Small intestine (tissue), 7 donors: ENCODE results near the gene BCAS4. TPM values are rescaled to one million over a fixed set of nuclear protein-coding genes. Genes with fewer than 3 reads are reported as not detected.
A peak's percentile ranks its signal among the peaks of the same experiment; 100 is the strongest.
"Not testable (repeated sequence)": the region's sequence is repeated elsewhere in the genome, so short reads cannot be mapped to it uniquely, and the experiment has no call there.

Experiments used
- DNase-seq, 2 donors: peaks; one replicate each; pipeline versions ENCODE4 v3.0.0 to v3.0.0-alpha.2; 2013
- FAIRE-seq: peaks from 2 replicates; lab custom pipeline; 2012; peaks lifted over from hg19 to GRCh38; lab: Jason Lieb, UNC
- H3K27ac ChIP-seq, 3 donors: one replicate each; pipeline ENCODE4 v1.5.1; 2013; ENCODE audit warnings: low read length in 2 of 3, mild to moderate bottlenecking in 2 of 3, control low read depth in 1 of 3, inconsistent platforms in 1 of 3, low read depth in 1 of 3, moderate library complexity in 1 of 3
- H3K27me3 ChIP-seq, 3 donors: one replicate each; pipeline ENCODE4 v1.6.1; 2013; ENCODE audit warnings: low read length in 3 of 3, inconsistent platforms in 1 of 3; ENCODE audit not compliant: control insufficient read depth in 3 of 3, insufficient read depth in 3 of 3
- H3K36me3 ChIP-seq, 3 donors: one replicate each; pipeline ENCODE4 v1.6.1; 2013; ENCODE audit warnings: low read length in 3 of 3, inconsistent platforms in 1 of 3, low read depth in 1 of 3, mild to moderate bottlenecking in 1 of 3, moderate library complexity in 1 of 3; ENCODE audit not compliant: control insufficient read depth in 3 of 3, insufficient read depth in 2 of 3
- H3K4me1 ChIP-seq, 3 donors: one replicate each; pipeline ENCODE4 v1.6.1; 2013; ENCODE audit warnings: low read length in 2 of 3, inconsistent platforms in 1 of 3, low read depth in 1 of 3, mild to moderate bottlenecking in 1 of 3, moderate library complexity in 1 of 3; ENCODE audit not compliant: control insufficient read depth in 3 of 3, insufficient read depth in 2 of 3
- H3K4me3 ChIP-seq, 3 donors: one replicate each; pipeline ENCODE4 v1.5.1; 2013; ENCODE audit warnings: low read length in 3 of 3, control low read depth in 1 of 3, inconsistent platforms in 1 of 3, low read depth in 1 of 3, mild to moderate bottlenecking in 1 of 3, moderate library complexity in 1 of 3
- H3K9me3 ChIP-seq, 2 donors: one replicate each; pipeline ENCODE4 v1.6.1; 2013; ENCODE audit warnings: low read depth in 1 of 2, low read length in 1 of 2; ENCODE audit not compliant: control insufficient read depth in 2 of 2, insufficient read depth in 1 of 2
- WGBS, 3 donors: extraction: QIAGEN DNeasy Blood & Tissue Kit; methylation state at CpG; one replicate each; pipeline ENCODE4 v1.1.7; 2013; 5-methylcytosine and 5-hydroxymethylcytosine counted together
- polyA plus RNA-seq, 4 donors: library from polyadenylated mRNA; stranded (reverse) in 3 of 4; unstranded in 1 of 4; fragments of 200-250 nt in 3 of 4; fragments of 120-200 nt in 1 of 4; gene quantifications; one replicate each; pipeline versions ENCODE4 v1.2.1 to v1.2.3, GENCODE V29; 2013
- donor health status: healthy with polysubstance abuse.
- donor health status: control.
- donor health status: control.
- donor health status: Bipolar disorder and iron deficiency.
- donor health status: healthy.

BCAS4 gene
- polyA plus RNA-seq, 4 donors = 0.45 to 4.0 (median 1.5) TPM

DNA sequence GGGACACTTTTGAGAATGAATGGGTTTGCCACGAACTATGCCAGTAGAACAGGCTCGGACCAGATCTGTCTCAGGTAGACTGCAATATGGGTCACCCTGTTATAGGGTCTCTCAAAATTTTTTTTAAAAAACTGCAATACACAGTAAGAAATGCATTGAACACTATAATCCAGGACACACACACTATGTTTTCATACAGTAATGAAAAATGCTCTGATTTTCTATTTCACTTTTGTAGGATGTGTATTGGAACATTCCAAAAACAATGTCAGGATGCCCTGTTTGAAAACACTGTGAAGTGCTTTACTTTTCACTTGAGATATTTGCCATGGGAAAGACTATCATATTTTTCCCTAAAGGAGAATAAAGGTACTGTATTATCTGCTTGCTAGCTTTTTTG is 38.4 kb upstream of the BCAS4 start:
- H3K9me3 ChIP-seq = no peaks in the 10 kb centered on the region
- FAIRE-seq = no peak
- peaks cover 0 to 9% (median 0%) of the 10 kb centered on the region in 3 donors for H3K4me1 ChIP-seq
- DNase-seq = no peak
- no peaks in the 10 kb centered on the region for H3K27me3 ChIP-seq
- 84 to 91% (median 88%) methylated on average over 2 of the region's 2 CpGs for WGBS, 3 donors
- peaks cover 0 to 4% (median 0%) of the 10 kb centered on the region in 3 donors for H3K36me3 ChIP-seq
- H3K27ac ChIP-seq = no peak overlapping the region
- no peak overlapping the region for H3K4me3 ChIP-seq

DNA sequence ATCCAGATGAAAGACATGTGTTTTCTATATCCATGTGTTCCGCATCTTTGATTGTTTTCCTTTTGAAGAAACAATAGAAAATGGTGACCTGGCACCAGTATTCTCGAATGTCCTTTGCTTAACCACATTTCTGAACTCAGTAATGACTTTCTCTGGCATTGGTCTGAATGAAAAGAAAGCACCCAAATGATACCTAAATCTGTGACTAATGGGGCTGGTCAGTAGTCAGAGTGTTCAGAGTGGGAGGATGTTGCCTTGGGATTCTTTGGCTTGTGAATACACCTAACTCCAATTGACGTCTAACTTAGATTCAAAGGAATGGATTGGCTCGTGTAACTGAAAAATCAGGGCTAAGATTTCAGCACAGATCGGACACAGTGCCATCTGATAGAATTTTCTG is 36.4 kb upstream of the BCAS4 start:
- DNase-seq = no peak

GRCh38 chr20:50758992-50759391 is 35.9 kb upstream of the BCAS4 start:
- 94 to 100% (median 96%) methylated on average over 3 of the region's 3 CpGs for WGBS, 3 donors
- Histone ChIP-seq H3K9me3 (no peaks in the 10 kb centered on the region), H3K27me3 (no peaks in the 10 kb centered on the region), H3K36me3 (no peaks in the 10 kb centered on the region), H3K4me1 (peaks cover 0 to 25% (median 0%) of the 10 kb centered on the region in 3 donors), H3K27ac (no peak overlapping the region), H3K4me3 (no peak overlapping the region)
- DNase-seq (no peak), FAIRE-seq (no peak)

More for the DNA sequence above, 36.4 kb upstream of the BCAS4 start:
- Histone ChIP-seq H3K4me3 (no peak overlapping the region), H3K4me1 (peaks cover 0 to 20% (median 0%) of the 10 kb centered on the region in 3 donors), H3K36me3 (no peaks in the 10 kb centered on the region), H3K27ac (no peak overlapping the region), H3K9me3 (no peaks in the 10 kb centered on the region), H3K27me3 (no peaks in the 10 kb centered on the region)
- no peak for FAIRE-seq
- 87 to 89% (median 89%) methylated on average over 5 of the region's 5 CpGs for WGBS, 3 donors

GRCh38 chr20:50759678-50760077 is 35.2 kb upstream of the BCAS4 start:
- WGBS, 3 donors = 75 to 88% (median 87%) methylated on average over 5 of the region's 5 CpGs
- DNase-seq (no peak), FAIRE-seq (no peak)
- Histone ChIP-seq H3K4me3 (no peak overlapping the region), H3K27ac (no peak overlapping the region), H3K27me3 (no peaks in the 10 kb centered on the region), H3K4me1 (peaks cover 0 to 25% (median 0%) of the 10 kb centered on the region in 3 donors), H3K36me3 (no peaks in the 10 kb centered on the region), H3K9me3 (no peaks in the 10 kb centered on the region)

GRCh38 chr20:50762045-50762422 is 32.8 kb upstream of the BCAS4 start:
- Histone ChIP-seq H3K4me3 (no peak overlapping the region), H3K27ac (peak overlapping the region in 2 of 3 donors; percentile 52 to 67), H3K4me1 (peaks cover 0 to 27% (median 0%) of the 10 kb centered on the region in 3 donors), H3K9me3 (no peaks in the 10 kb centered on the region), H3K36me3 (no peaks in the 10 kb centered on the region), H3K27me3 (no peaks in the 10 kb centered on the region)
- FAIRE-seq (no peak), DNase-seq (no peak)
- WGBS, 3 donors = 27 to 47% (median 33%) methylated on average over 6 of the region's 6 CpGs

GRCh38 chr20:50762435-50763220 is 32.2 kb upstream of the BCAS4 start:
- H3K27me3 ChIP-seq = no peaks in the 10 kb centered on the region
- 41 to 54% (median 49%) methylated on average over 12 of the region's 12 CpGs for WGBS, 3 donors
- no peaks in the 10 kb centered on the region for H3K36me3 ChIP-seq
- DNase-seq (no peak), FAIRE-seq (no peak)
- H3K27ac ChIP-seq = peak overlapping the region in 1 of 3 donors; percentile 67
- peaks cover 0 to 28% (median 0%) of the 10 kb centered on the region in 3 donors for H3K4me1 ChIP-seq
- H3K4me3 ChIP-seq = no peak overlapping the region
- H3K9me3 ChIP-seq = no peaks in the 10 kb centered on the region

- H3K36me3 ChIP-seq, FAIRE-seq, H3K27ac ChIP-seq, DNase-seq, H3K9me3 ChIP-seq, H3K4me3 ChIP-seq, H3K27me3 ChIP-seq: not testable (repeated sequence)
- WGBS, 3 donors = 76 to 82% (median 77%) methylated on average over 19 to 20 of the region's 20 CpGs
- H3K4me1 ChIP-seq = peaks cover 0 to 32% (median 0%) of the 10 kb centered on the region in 3 donors
Observed at GRCh38 chr20:50763550-50764458, 31.1 kb upstream of the BCAS4 start.

- H3K4me3 ChIP-seq, H3K27ac ChIP-seq, FAIRE-seq, H3K27me3 ChIP-seq, DNase-seq, H3K9me3 ChIP-seq, H3K36me3 ChIP-seq: not testable (repeated sequence)
- H3K4me1 ChIP-seq = peaks cover 0 to 32% (median 0%) of the 10 kb centered on the region in 3 donors
- 69 to 85% (median 78%) methylated on average over 10 of the region's 10 CpGs for WGBS, 3 donors
Observed at GRCh38 chr20:50765251-50765650, 29.6 kb upstream of the BCAS4 start.
